OCI-M1 (cell line): Measurements from ENCODE around the gene ARHGEF4.
A peak's percentile ranks its signal among the peaks of the same experiment; 100 is the strongest.

Experiments
- DNase-seq: peaks from one replicate; lab custom pipeline; 2025; lab: John Stamatoyannopoulos, UW

ARHGEF4 gene

DNA sequence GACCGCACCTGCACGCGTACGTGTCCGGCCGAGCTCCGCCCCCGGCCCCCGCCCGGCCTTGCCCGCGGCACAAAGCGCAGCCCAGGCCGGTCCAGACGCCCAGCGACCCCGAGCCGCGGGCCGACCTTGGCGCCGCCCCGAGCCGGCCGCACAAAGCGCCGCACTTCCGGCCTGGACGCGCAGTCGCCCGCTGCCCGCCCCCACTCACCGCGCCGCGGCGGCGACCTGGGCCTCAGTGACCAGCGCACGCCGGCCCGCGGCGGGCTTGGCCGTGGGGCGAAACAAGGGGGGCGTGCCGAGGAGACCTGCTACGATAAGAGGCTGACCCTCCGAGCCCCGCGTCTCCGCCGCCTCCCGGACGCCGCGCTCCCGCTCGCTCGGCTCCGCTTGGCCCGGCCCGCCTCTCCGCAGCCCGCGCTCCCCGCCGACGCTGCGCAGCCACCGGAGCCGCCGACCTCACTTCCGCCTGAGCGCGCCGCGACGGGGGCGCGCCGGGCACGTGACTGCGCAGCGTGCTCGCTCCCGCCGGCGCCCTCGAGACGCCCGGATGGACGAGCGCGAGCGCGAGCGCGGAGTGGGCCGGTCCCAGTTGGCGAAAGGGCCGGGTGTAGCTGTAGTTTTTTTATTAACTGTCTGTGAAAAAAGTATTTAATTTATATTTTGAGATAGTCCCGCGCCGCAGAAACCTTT, 256.4 kb downstream of the ARHGEF4 start, which contains the start of gene FAM168B:
TSS of gene FAM168B (minus strand) at position 455 of the 690 bp plus-strand sequence. CDS start 10,814 bp downstream, outside the sequence.
- peak; percentile 92 for DNase-seq

DNA sequence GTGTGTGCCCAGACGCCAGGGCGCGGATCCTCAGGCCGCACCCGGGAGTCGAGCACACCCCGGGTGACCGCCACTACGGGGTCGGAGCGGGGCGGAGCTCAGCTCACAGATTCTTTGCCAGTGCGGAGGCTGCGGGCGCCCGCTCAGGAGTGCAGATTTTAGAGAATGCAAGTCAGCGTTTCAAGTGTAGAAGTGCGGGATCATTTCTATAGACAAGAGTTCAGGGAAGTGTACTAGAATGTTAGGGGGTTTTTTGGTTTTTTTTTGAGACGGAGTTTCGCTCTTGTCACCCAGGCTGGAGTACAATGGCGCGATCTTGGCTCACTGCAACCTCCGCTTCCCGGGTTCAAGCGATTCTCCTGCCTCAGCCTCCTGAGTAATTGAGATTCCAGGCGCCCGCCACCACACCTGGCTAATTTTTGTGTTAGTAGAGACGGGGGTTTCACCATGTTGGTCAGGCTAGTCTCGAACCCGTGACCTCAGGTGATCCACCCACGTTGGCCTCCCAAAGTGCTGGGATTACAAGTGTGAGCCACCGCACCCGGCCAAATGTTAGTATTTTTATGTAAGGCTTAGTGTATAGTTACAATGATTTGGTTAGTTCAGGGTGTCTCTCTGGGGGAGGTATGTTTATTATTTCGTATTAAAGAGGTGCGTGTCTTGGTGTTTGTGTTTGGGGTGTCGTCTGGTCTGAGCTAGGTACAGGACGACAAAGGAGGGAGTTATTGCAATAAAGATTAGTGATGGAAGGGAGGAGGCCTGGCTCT, 257.2 kb downstream of the ARHGEF4 start:
- DNase-seq: peak; percentile 56

DNA sequence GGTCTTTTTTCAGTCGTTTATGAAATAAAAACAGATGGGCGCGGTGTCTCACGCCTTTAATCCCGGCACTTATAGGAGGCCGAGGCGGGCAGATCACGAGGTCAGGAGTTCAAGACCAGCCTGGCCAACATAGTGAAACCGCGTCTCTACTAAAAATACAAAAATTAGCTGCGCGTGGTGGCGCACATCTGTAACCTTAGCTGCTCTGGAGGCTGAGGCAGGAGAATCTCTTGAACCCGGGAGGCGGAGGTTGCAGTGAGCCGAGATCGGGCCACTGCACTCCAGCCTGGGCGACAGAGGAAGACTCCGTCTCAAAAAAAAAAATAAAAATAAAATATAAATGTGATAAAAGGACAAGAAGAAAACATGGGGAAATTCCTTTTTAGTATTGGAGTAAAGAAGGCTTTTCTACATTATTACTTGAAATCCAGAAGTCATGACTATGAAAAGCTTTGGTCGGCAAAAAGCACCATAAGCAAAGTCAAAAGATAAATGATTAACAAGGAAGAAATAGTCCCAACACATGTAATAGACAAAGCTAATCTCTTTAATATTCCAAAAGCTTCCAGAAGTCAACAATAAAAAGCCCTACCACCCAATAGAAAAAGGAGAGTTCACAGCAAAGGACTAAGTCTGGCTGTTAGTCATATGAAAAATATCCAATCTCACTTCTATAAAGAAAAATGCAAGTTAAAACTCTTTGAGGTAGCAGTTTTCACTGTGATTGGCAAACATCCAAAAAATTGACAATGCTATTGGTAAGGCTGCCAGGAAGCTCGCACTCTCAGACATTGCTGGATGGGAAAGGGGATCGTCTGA, 258.0 kb downstream of the ARHGEF4 start:
- DNase-seq: no peak
